Measurements from ENCODE around the gene THRA. TPM values are rescaled to one million over a fixed set of nuclear protein-coding genes. Genes with fewer than 3 reads are reported as not detected.
A peak's percentile ranks its signal among the peaks of the same experiment; 100 is the strongest.

Gene THRA
- total and polyA plus RNA-seq, 2 of the 8 experiments (the other 6 are each of a cell fraction or from before 2014, with no cell fraction given), result 6.4 to 10.2 TPM

DNA sequence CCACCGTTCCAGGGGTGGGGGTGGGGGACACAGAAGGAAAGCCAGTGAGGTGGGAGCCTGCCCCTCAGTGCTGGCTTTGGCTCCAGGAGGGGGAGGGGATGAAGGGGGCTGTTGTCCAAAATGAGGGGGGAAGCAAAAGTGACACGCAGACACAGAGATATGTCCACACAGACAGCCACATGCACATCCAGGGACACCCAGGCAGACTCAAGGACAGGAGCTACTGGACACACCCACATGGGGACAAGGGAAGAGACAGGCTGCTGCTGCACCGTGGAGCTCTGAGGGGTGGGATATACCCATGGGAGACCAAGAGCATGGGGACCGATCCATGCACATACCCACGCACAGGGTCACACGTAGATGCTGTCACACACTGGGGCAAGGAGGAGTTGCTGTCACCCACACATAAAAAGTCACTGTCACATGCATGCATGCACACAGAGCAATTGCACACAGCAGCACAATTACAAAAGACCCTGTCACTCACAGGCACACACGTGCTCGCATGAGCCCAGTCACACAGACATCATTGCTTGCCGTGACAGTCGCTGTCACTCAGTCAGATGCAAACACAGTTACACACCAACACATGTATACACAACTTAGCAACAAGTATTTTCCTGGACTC is 1.3 kb downstream of the THRA start:
- H2AFZ ChIP-seq (ENCODE audit: low read length), result no peak overlapping the region
- H2BK5ac ChIP-seq (ENCODE audit: low read depth, low read length), result no peak overlapping the region
- TF ChIP-seq SUZ12 (IDR thresholded peaks at IDR 0.05; ENCODE audit: low read length) (no peak), SAP30 (IDR thresholded peaks at IDR 0.05; ENCODE audit: insufficient read depth, insufficient replicate concordance, low read length) (no peak), RNF2 (IDR thresholded peaks at IDR 0.05; ENCODE audit: borderline replicate concordance, low read depth, low read length, missing control alignments, poor library complexity, severe bottlenecking) (no peak), BACH1 (IDR thresholded peaks at IDR 0.05; ENCODE audit: low read length) (no peak), BCL11A (IDR thresholded peaks at IDR 0.05; ENCODE audit: low read depth in 2 of 2, low read length in 2 of 2) (no peak), CREB1 (IDR thresholded peaks at IDR 0.05) (no peak)
- no peak overlapping the region for H2BK12ac ChIP-seq (ENCODE audit: low read depth, low read length)
- H3K4ac ChIP-seq (replicated peaks; ENCODE audit: insufficient read length, low read depth, low read length), result no peak overlapping the region
- peaks cover 21 to 56% (median 37%) of the 10 kb centered on the region in 4 experiments for H3K4me1 ChIP-seq (replicated peaks in 1 of 4; ENCODE audit: control insufficient read depth in 3 of 4, insufficient read depth in 4 of 4, low read length in 3 of 4)
- H3K56ac ChIP-seq (replicated peaks; ENCODE audit: insufficient read length, low read depth, low read length), result no peak overlapping the region
- H3K27ac ChIP-seq (ENCODE audit: low read depth, low read length), result no peak overlapping the region
- H3K36me3 ChIP-seq (ENCODE audit: control insufficient read depth in 2 of 4, insufficient read depth in 4 of 4, low read length in 3 of 4), result no peaks in the 10 kb centered on the region
- H3K27me3 ChIP-seq (replicated peaks in 1 of 4; ENCODE audit: control insufficient read depth in 3 of 4, extremely low read depth in 1 of 4, insufficient read depth in 3 of 4, low read length in 3 of 4), result peaks cover 0 to 15% (median 10%) of the 10 kb centered on the region in 4 experiments; a peak in 6 of 7 replicates
- DNase-seq (ENCODE audit: low read depth in 1 of 2, low spot score in 2 of 2) (no peak), FAIRE-seq (no peak)
- no peak overlapping the region for H3K18ac ChIP-seq (ENCODE audit: extremely low read depth, low read length)
- no peak overlapping the region for H2AK5ac ChIP-seq (ENCODE audit: low read depth, low read length)
- no peak overlapping the region for H2BK20ac ChIP-seq (ENCODE audit: low read length)
- no peaks in the 10 kb centered on the region for H3K79me2 ChIP-seq (ENCODE audit: control insufficient read depth in 1 of 2, insufficient read depth in 2 of 2, low read length in 2 of 2)
- no peak overlapping the region for H2BK15ac ChIP-seq (ENCODE audit: low read length)
- H3K4me2 ChIP-seq (ENCODE audit: insufficient read depth in 1 of 2, low read depth in 2 of 2, low read length in 2 of 2), result peak overlapping the region; percentile 75 to 87
- ChIA-PET POLR2A (ENCODE audit: partially characterized antibody) (interaction anchor here (0.7 to 5.8 kb wide), 13 partner anchors 10 to 77 kb away, joined by 3 to 64 read pairs (median 5); partner anchors contain the start of genes CASC3, MED24, MSL1 and NR1D1), CTCF (ENCODE audit: partially characterized antibody) (interaction anchor here (1.3 to 38.4 kb wide), 7 partner anchors 11 to 49 kb away, joined by 7 to 876 read pairs (median 24); partner anchors contain the start of genes MED24 and NR1D1)
- no peak overlapping the region for H3K9ac ChIP-seq (replicated peaks in 1 of 4; ENCODE audit: extremely low read depth in 1 of 4, low read depth in 3 of 4, low read length in 3 of 4)
- no peaks in the 10 kb centered on the region for H3K9me3 ChIP-seq (ENCODE audit: insufficient read depth in 2 of 2, low read depth in 1 of 2, low read length in 1 of 2)
- H4K8ac ChIP-seq (ENCODE audit: extremely low read depth, insufficient read depth, low read length), result no peak overlapping the region
- H3K23ac ChIP-seq (ENCODE audit: insufficient read length), result no peak overlapping the region
- peaks cover 0 to 9% of the 10 kb centered on the region in 2 experiments for H4K20me1 ChIP-seq (replicated peaks in 1 of 2; ENCODE audit: control insufficient read depth in 1 of 2, insufficient read depth in 2 of 2, low read length in 2 of 2)
- H3K79me1 ChIP-seq (ENCODE audit: low read depth, low read length), result peaks cover 7% of the 10 kb centered on the region; the same call in 1 of the 2 replicates
- no peak overlapping the region for H3K14ac ChIP-seq (ENCODE audit: insufficient read length)
- no peak overlapping the region for H4K5ac ChIP-seq (ENCODE audit: insufficient read length, low read depth, low read length)
- no peak overlapping the region for H2BK120ac ChIP-seq (replicated peaks; ENCODE audit: low read depth, low read length)
- H4K91ac ChIP-seq (replicated peaks; ENCODE audit: insufficient read length, low read length), result peak overlapping the region; percentile 45
- 70% methylated on average over 9 of the region's 10 CpGs; no CpG with 5 or more reads in 1 of the 2 experiments for WGBS, 2 experiments (ENCODE audit: extremely low coverage in 1 of 2, insufficient coverage in 1 of 2, insufficient read length in 1 of 2, insufficient replicate concordance in 2 of 2, low coverage in 1 of 2, low lambda C conversion rate in 2 of 2, missing lambda C conversion rate in 1 of 2)
- peak overlapping the region; percentile 76 to 87 (median 81) for H3K4me3 ChIP-seq (ENCODE audit: extremely low read depth in 1 of 4, insufficient read depth in 2 of 4, low read depth in 3 of 4, low read length in 4 of 4)
- peaks cover 6% of the 10 kb centered on the region; the same call in 1 of the 2 replicates for H3K23me2 ChIP-seq (ENCODE audit: low read depth, low read length)

Measured in H1 (cell line).